ENCODE measurements around the gene PDE4D.

PDE4D gene

GRCh38 chr5:59097712-59098111, 795.8 kb downstream of the PDE4D start:
- TF ChIP-seq CTCF (IDR thresholded peaks at IDR 0.05; ENCODE audit: extremely low read depth, missing control alignments) = no peak
- DNase-seq (ENCODE audit: low spot score) = no peak

GRCh38 chr5:59097116-59097515, 796.4 kb downstream of the PDE4D start:
- no peak for TF ChIP-seq CTCF (IDR thresholded peaks at IDR 0.05; ENCODE audit: extremely low read depth, missing control alignments)

GRCh38 chr5:59095480-59095879, 798.0 kb downstream of the PDE4D start:
- no peak for TF ChIP-seq CTCF (IDR thresholded peaks at IDR 0.05; ENCODE audit: extremely low read depth, missing control alignments)
- DNase-seq (ENCODE audit: low spot score) = no peak

More at GRCh38 chr5:59097116-59097515, 796.4 kb downstream of the PDE4D start:
- no peak for DNase-seq (ENCODE audit: low spot score)

GRCh38 chr5:59094864-59095263, 798.7 kb downstream of the PDE4D start:
- no peak for DNase-seq (ENCODE audit: low spot score)
- TF ChIP-seq CTCF (IDR thresholded peaks at IDR 0.05; ENCODE audit: extremely low read depth, missing control alignments) = no peak

GRCh38 chr5:59093329-59093728, 800.2 kb downstream of the PDE4D start:
- DNase-seq (ENCODE audit: low spot score) = no peak
- no peak for TF ChIP-seq CTCF (IDR thresholded peaks at IDR 0.05; ENCODE audit: extremely low read depth, missing control alignments)

GRCh38 chr5:59092758-59093157, 800.8 kb downstream of the PDE4D start:
- TF ChIP-seq CTCF (IDR thresholded peaks at IDR 0.05; ENCODE audit: extremely low read depth, missing control alignments) = no peak
- no peak for DNase-seq (ENCODE audit: low spot score)

GRCh38 chr5:59091965-59092364, 801.6 kb downstream of the PDE4D start:
- no peak for DNase-seq (ENCODE audit: low spot score)
- no peak for TF ChIP-seq CTCF (IDR thresholded peaks at IDR 0.05; ENCODE audit: extremely low read depth, missing control alignments)

All from GM20000 (cell line).